NCI-H2081 treated with DMSO at 0.1 percent for 48 hours (cell line): ENCODE results near the gene APLF.
"Not testable (repeated sequence)": the region's sequence is repeated elsewhere in the genome, so short reads cannot be mapped to it uniquely, and the experiment has no call there.

Experiments used
- DNase-seq: peaks from one replicate; lab custom pipeline; 2025; lab: John Stamatoyannopoulos, UW

APLF gene

GRCh38 chr2:68476454-68476853 is 9.1 kb downstream of the APLF start:
- no peak for DNase-seq

- DNase-seq: no peak
These were observed 11.3 kb downstream of the APLF start for GRCh38 chr2:68478688-68479087.

- DNase-seq: no peak
These were observed 15.0 kb downstream of the APLF start for GRCh38 chr2:68482296-68482820.

GRCh38 chr2:68483011-68483410 is 15.6 kb downstream of the APLF start:
- no peak for DNase-seq

GRCh38 chr2:68487773-68488355 is 20.5 kb downstream of the APLF start:
- DNase-seq: no peak

GRCh38 chr2:68488605-68489004 is 21.2 kb downstream of the APLF start:
- DNase-seq: not testable (repeated sequence)

- no peak for DNase-seq
These were observed 21.9 kb downstream of the APLF start for GRCh38 chr2:68489282-68489681.

GRCh38 chr2:68491582-68491981 is 24.2 kb downstream of the APLF start:
- DNase-seq: no peak

- no peak for DNase-seq
These were observed 31.7 kb downstream of the APLF start for GRCh38 chr2:68499133-68499532.

- no peak for DNase-seq
These were observed 33.3 kb downstream of the APLF start for GRCh38 chr2:68500649-68501048.

GRCh38 chr2:68501768-68502167 is 34.4 kb downstream of the APLF start:
- no peak for DNase-seq

- DNase-seq: no peak
These were observed 38.3 kb downstream of the APLF start for GRCh38 chr2:68505603-68506159.

- DNase-seq: no peak
These were observed 38.8 kb downstream of the APLF start for GRCh38 chr2:68506170-68506569.

GRCh38 chr2:68512326-68512725 is 44.9 kb downstream of the APLF start:
- no peak for DNase-seq

GRCh38 chr2:68512966-68513365 is 45.6 kb downstream of the APLF start:
- no peak for DNase-seq

GRCh38 chr2:68514316-68514929 is 47.0 kb downstream of the APLF start:
- DNase-seq: no peak

- no peak for DNase-seq
These were observed 48.9 kb downstream of the APLF start for GRCh38 chr2:68516051-68516955.

GRCh38 chr2:68519236-68519635 is 51.9 kb downstream of the APLF start:
- no peak for DNase-seq

- DNase-seq: no peak
These were observed 53.7 kb downstream of the APLF start for GRCh38 chr2:68521037-68521436.

- not testable (repeated sequence) for DNase-seq
These were observed 59.6 kb downstream of the APLF start for GRCh38 chr2:68526943-68527342.

GRCh38 chr2:68527343-68528081 is 60.1 kb downstream of the APLF start:
- DNase-seq: not testable (repeated sequence)

- not testable (repeated sequence) for DNase-seq
These were observed 61.8 kb downstream of the APLF start for GRCh38 chr2:68529156-68529555.
